GM12873 (cell line): Measurements from ENCODE around the gene RYR1.

Experiments
- TF ChIP-seq, protein P1 (sequence below): IDR thresholded peaks from 2 replicates; pipeline ENCODE4 v1.5.1; 2012; ENCODE audit warnings: low read depth, mild to moderate bottlenecking, moderate library complexity, low read length, control low read depth; ENCODE audit not compliant: insufficient read depth; ENCODE audit errors: missing control alignments

The RYR1 gene

DNA sequence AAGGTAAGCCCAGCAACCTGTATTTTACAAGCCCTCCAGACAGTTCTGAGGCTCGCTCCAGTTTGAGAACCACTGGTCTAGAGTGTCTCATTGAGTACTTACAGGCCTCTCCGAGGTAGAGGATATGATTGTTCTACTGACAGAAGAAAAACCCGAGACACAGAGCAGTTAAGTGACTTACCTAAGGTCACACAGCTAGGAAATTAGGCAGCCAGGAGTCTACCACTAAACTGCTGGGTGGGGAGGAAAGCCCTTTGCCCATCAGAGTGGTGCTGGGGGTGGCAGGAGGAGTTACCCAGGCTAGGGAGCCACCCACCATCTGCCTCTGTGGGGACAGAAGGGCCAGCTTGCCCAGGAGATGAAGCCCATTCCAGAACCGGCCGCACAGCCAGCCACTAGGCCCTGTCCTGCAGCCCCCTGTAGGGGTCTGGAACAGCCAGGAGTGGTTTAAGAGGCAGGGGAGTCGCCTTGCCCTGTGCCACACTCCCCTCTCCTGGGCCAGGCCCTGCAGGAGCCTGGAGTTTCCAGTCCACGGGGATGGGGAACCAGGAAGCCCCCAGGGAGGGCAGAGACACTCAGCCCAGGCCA, 8.2 kb upstream of the RYR1 start:
- TF ChIP-seq, protein P1, sequence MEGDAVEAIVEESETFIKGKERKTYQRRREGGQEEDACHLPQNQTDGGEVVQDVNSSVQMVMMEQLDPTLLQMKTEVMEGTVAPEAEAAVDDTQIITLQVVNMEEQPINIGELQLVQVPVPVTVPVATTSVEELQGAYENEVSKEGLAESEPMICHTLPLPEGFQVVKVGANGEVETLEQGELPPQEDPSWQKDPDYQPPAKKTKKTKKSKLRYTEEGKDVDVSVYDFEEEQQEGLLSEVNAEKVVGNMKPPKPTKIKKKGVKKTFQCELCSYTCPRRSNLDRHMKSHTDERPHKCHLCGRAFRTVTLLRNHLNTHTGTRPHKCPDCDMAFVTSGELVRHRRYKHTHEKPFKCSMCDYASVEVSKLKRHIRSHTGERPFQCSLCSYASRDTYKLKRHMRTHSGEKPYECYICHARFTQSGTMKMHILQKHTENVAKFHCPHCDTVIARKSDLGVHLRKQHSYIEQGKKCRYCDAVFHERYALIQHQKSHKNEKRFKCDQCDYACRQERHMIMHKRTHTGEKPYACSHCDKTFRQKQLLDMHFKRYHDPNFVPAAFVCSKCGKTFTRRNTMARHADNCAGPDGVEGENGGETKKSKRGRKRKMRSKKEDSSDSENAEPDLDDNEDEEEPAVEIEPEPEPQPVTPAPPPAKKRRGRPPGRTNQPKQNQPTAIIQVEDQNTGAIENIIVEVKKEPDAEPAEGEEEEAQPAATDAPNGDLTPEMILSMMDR: no peak

DNA sequence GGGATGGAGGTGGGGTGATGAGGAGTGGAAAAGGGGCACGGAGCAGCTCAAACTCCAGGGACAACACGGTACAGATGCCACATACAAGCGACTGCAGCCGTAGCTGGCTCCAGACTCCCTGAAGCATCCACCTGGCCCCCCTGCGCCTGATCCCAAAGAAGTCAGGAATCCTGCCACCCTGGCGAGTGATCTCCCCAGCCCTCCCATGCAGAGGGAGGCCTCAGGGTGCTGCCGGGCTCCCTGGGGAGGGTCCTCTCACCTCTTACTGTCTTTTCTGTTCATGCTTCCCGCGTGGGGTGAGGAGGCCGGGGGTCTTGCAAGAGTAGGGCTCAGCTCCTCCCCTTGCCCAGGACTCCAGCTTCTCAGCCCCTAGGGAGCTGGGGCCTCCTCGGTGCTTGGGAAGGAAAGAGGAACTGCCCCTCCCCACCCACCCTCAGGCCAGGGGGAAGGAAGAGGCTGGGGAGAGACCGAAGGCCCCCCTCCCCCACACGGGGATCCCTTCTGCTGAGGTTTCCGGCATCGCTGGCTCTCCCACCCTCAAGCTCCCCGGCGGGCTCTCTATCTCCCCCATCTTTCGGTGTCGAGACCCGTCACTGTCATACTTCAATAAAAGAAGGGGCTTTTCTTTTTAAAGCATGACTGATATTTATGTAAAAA, 7.6 kb upstream of the RYR1 start, which contains the start of gene RASGRP4:
Gene RASGRP4 (minus strand): TSS at position 410 of the 657 bp plus-strand sequence. CDS start 128 bp downstream, at position 282.
- TF ChIP-seq, protein P1: no peak

DNA sequence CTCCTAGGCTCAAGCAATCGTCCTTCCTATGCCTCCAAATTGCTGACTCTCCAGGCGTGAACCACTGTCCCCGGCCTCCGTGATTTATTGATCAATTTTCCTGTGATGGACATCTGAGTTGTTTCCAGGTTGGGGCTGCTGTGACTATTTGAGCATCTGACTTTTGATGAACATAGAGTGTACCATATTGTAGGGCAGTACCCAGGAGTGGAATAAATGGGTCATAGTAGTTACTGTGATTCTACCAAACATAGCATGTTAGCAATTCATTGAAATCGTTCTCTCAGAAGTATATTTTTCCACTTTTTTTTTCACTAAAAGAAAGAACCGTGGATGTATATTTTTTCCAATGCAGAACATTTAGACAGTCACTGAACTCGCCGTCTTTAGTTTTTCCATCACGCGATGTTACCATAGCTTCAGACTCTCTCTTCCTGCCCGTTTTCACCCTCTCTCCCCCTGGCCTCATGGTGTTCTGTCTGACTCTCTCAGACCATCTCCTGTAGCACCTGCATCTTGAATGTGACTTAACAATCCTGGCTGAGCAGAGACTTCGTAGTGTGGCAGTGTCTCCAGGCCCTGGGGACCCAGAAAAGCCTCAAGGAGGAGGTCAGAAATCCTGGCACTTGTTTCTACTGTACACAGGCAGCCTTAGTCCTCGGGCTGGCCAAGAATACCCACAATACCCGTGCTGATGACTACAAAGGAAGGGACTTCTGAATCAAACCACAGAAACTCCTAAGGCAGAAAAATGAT, 4.3 kb upstream of the RYR1 start:
- TF ChIP-seq, protein P1: no peak

DNA sequence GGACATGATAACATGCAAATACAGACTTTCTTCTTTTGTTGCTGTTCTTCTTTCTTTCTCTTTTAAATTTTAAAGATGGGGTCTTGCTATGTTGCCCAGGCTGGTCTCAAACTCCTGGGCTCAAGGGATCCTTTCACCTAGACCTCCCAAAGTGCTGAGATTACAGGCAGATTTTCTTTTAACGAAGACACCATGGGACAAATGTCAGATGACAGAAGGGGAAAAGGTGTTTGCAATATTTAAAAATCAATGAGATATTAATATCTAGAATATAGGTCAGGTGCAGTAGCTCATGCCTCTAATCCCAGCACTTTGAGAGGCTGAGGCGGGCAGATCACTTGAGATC, 3.7 kb upstream of the RYR1 start:
- TF ChIP-seq, protein P1: no peak

DNA sequence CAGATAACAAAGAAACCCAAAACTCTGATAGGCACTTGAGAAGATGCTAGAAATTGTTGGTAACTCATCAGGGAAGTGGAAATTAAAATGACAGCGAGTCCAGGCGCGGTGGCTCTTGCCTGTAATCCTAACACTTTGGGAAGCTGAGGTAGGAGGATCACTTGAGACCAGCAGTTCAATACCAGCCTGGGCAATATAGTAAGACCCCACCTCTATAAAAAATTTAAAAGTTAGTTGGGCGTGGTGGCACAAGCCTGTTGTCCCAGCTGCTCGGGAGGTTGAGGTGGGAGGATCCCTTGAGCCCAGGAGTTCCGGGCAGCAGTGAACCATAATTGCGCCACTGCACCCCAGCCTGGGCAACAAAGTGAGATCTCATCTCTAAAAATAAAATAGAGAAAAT, 2.6 kb upstream of the RYR1 start:
- TF ChIP-seq, protein P1: no peak

DNA sequence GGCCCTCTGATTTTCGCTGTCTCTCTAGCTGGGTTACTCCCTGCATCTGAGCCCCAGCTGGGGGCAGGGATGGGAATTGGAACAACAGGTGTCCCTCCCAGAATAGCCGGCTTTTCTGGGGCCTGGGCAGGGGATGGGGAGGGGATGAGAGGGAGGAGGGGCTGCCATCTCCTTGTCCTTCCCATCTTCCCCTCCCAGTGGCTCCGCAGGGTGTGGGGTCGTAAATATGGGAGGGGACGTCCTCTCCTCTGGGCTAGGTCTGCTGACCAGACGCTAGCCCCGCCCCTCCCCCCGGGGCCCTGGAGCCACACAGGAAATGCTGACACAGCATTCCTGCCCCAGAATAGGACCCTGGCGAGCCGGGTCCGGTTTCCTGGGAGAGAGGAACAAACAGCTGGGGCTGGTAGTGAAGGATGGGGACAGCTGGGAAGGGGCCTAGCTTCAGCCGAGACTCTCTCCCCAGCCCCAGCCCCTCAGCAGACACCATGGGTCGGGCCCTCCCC, 1.1 kb downstream of the RYR1 start:
- TF ChIP-seq, protein P1: no peak

DNA sequence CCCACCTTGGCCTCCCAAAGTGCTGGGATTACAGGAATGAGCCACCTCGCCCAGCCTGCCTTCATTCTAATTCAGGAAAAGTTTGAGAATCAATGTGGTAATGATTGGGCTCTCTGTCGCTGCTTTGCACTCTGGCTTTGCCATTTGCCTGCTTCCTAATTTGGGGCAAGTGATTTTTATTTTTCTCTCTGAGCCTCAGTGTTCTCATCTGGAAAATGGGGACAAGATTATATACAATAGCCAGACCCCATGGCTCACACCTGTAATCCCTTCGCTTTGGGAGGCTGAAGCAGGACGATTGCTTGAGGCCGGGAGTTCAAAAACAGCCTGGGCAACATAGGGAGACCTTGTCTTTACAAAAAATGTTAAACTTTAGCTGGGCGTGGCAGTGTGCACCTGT, 3.8 kb downstream of the RYR1 start:
- TF ChIP-seq, protein P1: no peak
